ENCODE measurements around the gene ACTR6. TPM values are rescaled to one million over a fixed set of nuclear protein-coding genes. Genes with fewer than 3 reads are reported as not detected.

Gene ACTR6
- total RNA-seq, 1 donor from 2014 or later = 29.7 TPM

DNA sequence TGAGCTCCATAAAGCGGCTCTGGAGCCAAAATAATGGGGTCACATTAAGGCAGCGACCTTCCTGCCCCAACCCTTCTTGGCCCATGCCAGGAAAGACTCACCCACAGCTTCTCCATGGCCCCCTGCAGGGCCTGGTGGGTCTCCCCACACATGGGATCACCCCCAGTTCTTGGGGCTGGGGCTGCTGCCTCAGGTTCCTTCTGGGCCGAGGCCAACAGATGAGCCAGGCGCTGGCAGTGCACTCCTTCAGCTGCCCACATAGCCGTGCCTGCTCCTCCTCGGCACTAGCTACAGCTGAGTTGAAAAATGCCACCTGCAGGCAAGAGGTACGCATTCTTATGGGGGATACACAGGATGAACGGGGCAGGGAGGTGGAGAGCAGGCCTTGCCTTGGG is 43.2 kb upstream of the ACTR6 start:
- no peak overlapping the region for H3K4me3 Mint-ChIP-seq (ENCODE audit: low read depth)
- DNase-seq (ENCODE audit: low spot score, unreplicated experiment) = no peak
- H3K36me3 Mint-ChIP-seq (ENCODE audit: insufficient read depth) = peaks cover 15% of the 10 kb centered on the region
- H3K27ac Mint-ChIP-seq = no peak overlapping the region
- TF ChIP-seq, protein P1, sequence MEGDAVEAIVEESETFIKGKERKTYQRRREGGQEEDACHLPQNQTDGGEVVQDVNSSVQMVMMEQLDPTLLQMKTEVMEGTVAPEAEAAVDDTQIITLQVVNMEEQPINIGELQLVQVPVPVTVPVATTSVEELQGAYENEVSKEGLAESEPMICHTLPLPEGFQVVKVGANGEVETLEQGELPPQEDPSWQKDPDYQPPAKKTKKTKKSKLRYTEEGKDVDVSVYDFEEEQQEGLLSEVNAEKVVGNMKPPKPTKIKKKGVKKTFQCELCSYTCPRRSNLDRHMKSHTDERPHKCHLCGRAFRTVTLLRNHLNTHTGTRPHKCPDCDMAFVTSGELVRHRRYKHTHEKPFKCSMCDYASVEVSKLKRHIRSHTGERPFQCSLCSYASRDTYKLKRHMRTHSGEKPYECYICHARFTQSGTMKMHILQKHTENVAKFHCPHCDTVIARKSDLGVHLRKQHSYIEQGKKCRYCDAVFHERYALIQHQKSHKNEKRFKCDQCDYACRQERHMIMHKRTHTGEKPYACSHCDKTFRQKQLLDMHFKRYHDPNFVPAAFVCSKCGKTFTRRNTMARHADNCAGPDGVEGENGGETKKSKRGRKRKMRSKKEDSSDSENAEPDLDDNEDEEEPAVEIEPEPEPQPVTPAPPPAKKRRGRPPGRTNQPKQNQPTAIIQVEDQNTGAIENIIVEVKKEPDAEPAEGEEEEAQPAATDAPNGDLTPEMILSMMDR (IDR thresholded peaks at IDR 0.05; ENCODE audit: unreplicated experiment) = no peak
- peaks cover 4% of the 10 kb centered on the region for H3K9me3 Mint-ChIP-seq (ENCODE audit: low read depth)
- H3K27me3 Mint-ChIP-seq = no peaks in the 10 kb centered on the region
- H3K4me1 Mint-ChIP-seq (ENCODE audit: low read depth) = peaks cover 4% of the 10 kb centered on the region

DNA sequence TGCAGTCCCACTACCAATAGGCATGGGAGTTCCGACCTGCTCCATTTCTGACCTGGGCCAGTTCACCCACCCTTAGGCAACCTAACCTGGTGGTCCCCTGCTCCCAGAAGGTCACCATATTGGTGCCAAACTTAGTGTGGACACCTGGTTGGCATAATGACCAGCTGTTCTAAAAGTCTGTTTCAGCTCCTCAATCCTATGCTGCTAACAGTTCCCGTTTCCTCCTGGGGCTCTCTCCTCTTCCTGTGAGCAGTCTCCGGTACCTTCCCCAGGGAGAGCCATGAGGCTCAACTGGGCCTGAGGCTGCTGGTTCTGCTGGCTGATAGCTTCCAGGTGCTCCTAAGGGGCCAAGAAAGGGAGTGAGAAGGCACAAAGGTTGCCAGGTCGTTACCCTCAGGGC is 42.1 kb upstream of the ACTR6 start:
- peaks cover 14% of the 10 kb centered on the region for H3K4me1 Mint-ChIP-seq (ENCODE audit: low read depth)
- no peak overlapping the region for H3K27ac Mint-ChIP-seq
- H3K9me3 Mint-ChIP-seq (ENCODE audit: low read depth) = peaks cover 4% of the 10 kb centered on the region
- no peaks in the 10 kb centered on the region for H3K27me3 Mint-ChIP-seq
- H3K36me3 Mint-ChIP-seq (ENCODE audit: insufficient read depth) = peaks cover 15% of the 10 kb centered on the region
- no peak overlapping the region for H3K4me3 Mint-ChIP-seq (ENCODE audit: low read depth)
- TF ChIP-seq, protein P1 (IDR thresholded peaks at IDR 0.05; ENCODE audit: unreplicated experiment) = no peak
- no peak for DNase-seq (ENCODE audit: low spot score, unreplicated experiment)

DNA sequence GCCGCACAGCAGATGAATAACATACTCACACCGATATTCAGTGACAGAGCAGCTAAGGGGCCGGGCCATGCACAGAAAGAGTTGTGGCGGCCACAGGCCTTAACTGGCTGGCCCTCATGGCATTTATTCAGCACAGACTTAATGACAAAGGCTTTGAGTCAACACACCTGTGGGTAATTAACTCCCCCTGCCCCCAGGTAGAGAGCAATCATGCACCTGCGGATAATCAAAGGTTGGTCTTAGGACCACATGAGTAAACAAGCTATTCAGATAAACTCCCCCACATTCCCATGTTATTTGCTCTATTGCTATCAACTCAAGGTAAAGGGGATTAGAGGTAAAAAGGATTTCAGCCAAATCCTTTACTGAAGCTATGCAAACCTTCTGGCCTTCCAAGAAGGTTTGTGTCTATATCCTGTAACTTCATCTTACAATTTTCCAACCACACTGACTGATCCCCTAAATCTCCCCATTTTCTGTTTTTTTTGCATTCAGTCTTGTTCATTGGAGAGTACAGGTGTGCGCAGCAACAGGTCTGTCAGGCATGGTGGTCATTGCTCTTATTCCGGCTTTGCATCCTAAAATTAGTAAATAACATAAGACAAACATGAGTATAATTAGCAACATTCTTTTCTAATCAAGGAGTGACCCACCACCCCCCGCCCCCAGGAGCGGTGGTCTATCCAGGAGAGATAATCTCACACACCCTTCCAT is 41.1 kb upstream of the ACTR6 start:
- Mint-ChIP-seq H3K4me3 (ENCODE audit: low read depth) (no peak overlapping the region), H3K4me1 (ENCODE audit: low read depth) (peaks cover 21% of the 10 kb centered on the region)

DNA sequence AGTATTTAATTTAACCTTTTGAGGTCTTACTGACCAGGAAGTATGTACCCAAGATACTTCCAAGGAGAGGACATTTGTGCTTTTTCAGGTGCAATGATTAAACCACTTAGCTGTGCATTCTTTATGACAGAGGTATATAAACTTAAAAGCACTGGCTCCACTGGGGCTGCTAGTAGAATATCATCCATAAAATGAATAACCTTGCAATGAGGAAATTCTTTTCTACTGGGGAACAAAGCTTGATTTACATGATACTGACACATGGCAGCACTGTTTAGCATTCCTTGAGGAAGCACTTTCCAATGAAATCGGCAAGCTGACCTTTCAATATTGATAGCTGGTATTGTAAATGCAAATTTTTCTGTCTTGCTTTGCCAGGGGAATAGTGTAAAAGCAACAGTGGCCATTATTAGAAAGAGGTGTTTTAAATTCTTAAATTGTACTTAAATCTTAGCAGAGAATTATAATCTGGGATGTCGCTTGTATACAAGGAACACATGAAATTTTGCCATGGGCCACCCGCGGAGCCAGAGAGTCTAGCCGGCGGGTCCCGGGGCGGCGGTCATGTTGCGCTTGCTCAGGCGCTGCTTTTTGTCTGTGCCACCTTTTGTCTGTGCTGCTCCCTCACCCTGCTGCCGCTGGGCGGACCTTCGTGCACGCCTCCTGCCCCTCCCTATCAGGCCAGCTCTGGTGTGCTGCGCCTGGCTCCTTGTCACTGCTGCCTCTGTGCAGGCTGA is 37.0 kb upstream of the ACTR6 start:
- TF ChIP-seq, protein P1 (IDR thresholded peaks at IDR 0.05; ENCODE audit: unreplicated experiment) = peak; percentile 31
- Mint-ChIP-seq H3K36me3 (ENCODE audit: insufficient read depth) (peaks cover 33% of the 10 kb centered on the region), H3K27ac (peak overlapping the region; percentile 97), H3K9me3 (ENCODE audit: low read depth) (peaks cover 9% of the 10 kb centered on the region), H3K4me3 (ENCODE audit: low read depth) (peak overlapping the region; percentile 64), H3K27me3 (no peaks in the 10 kb centered on the region), H3K4me1 (ENCODE audit: low read depth) (peaks cover 21% of the 10 kb centered on the region)
- DNase-seq (ENCODE audit: low spot score, unreplicated experiment) = peak; percentile 44

More for the DNA sequence above, 41.1 kb upstream of the ACTR6 start:
- TF ChIP-seq, protein P1 (IDR thresholded peaks at IDR 0.05; ENCODE audit: unreplicated experiment) = no peak
- Mint-ChIP-seq H3K9me3 (ENCODE audit: low read depth) (peaks cover 4% of the 10 kb centered on the region), H3K36me3 (ENCODE audit: insufficient read depth) (peaks cover 15% of the 10 kb centered on the region), H3K27me3 (no peaks in the 10 kb centered on the region), H3K27ac (no peak overlapping the region)
- no peak for DNase-seq (ENCODE audit: low spot score, unreplicated experiment)

DNA sequence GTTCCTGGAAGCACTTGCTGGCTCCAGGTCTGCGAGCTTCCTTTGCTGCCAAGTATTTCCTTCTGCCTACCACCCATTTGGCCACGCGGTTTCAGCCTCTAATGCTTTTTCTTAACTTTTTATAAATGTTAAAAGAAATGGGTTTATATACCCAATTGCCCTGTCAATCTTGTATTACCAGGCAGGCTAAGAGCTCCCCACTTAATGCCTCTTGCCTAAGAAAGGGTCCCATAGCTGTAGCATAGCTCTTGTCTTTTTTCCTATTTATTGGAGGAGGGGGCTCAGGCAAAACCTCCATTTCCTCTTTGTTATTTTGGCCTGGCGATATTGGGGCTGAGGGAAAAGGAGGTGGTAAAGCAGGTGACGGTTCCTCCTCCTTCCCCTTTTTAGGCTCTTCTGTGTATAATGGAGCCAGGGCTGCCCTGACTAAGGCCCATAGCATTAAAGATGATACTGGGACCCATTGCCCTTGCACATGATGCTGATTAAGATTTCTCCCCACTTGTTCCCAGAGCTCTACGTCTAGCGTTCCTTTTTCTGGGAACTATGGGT is 36.4 kb upstream of the ACTR6 start:
- Mint-ChIP-seq H3K36me3 (ENCODE audit: insufficient read depth) (peaks cover 29% of the 10 kb centered on the region), H3K4me1 (ENCODE audit: low read depth) (peaks cover 21% of the 10 kb centered on the region), H3K27me3 (no peaks in the 10 kb centered on the region), H3K9me3 (ENCODE audit: low read depth) (peaks cover 9% of the 10 kb centered on the region), H3K4me3 (ENCODE audit: low read depth) (peak overlapping the region; percentile 64), H3K27ac (peak overlapping the region; percentile 97)
- TF ChIP-seq, protein P1 (IDR thresholded peaks at IDR 0.05; ENCODE audit: unreplicated experiment) = no peak
- no peak for DNase-seq (ENCODE audit: low spot score, unreplicated experiment)

Data from progenitor cell of endocrine pancreas (in vitro differentiated cells).